SK-N-MC (cell line): ENCODE data around the gene DUT.

Experiments
- EZH2 ChIP-seq: fragments of 200-600 bp; sonication (generic); IDR thresholded peaks from one replicate; pipeline ENCODE4 v1.6.1; 2017; ENCODE audit warnings: antibody characterized with exemption
- POLR2AphosphoS5 ChIP-seq: IDR thresholded peaks from 2 replicates; pipeline ENCODE4 v1.6.1; 2012; ENCODE audit warnings: mild to moderate bottlenecking, low read depth, low read length, borderline replicate concordance

DNA sequence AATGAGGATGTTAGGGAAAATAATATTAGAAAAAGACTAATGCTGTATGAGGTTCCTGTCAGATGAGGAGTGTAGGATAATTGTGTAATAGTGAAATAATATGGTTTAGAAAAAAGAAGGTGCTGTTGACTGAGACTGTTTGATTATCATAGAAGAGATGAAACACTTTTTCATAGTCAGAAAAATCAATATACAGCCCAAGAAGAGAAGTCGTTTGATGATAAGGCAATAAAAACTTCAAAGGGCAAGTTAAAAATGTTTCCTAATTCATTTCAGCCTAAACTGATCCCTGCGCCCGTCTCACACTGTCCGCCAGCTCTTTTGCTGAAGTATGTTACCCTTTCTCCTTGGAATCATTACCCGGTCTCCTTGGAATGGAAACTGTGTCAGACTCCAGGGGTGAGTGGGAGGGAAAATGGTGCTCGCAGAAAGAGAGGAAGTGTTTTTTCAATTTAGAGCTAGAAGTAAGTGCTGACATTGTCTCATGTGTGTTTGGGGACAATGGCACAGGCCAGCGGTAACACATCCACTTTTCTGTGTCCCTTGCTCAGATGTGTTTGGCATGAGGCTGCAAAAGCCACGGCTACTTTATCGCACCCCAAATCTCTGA is 23.6 kb downstream of the DUT start:
- no peak for TF ChIP-seq EZH2
- no peak for TF ChIP-seq POLR2AphosphoS5
